ENCODE measurements around the gene HCRT.

The HCRT gene

DNA sequence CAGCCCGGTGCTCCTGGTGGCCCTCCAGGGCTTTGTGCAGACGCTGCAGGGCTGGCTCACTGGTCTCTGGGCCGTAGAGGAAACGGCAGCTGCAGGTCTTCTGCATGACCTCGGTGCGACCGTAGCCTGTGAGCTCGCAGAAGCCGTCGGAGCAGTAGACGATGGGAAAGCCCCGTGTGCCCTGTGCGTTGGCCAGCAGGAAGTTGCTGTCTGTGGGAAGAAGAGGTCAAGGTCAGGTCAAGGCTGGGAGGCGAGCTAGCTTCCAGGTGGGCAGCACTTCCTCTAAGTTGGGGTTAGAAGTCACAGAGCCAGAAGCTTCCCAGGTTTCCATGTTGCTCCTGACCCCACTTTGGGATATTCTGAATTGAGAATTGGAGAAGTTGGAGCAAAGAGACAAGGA is 6.4 kb downstream of the HCRT start:
- Histone ChIP-seq H3K36me3 (ENCODE audit: insufficient read depth, insufficient read length, low read length) (no peaks in the 10 kb centered on the region), H3K4me3 (ENCODE audit: insufficient read length, low read depth) (no peak overlapping the region), H3K9ac (ENCODE audit: insufficient read length, low read depth) (no peak overlapping the region), H3K9me3 (ENCODE audit: insufficient read depth, low read length) (no peaks in the 10 kb centered on the region), H3K4me1 (ENCODE audit: insufficient read depth, insufficient read length) (peaks cover 11% of the 10 kb centered on the region), H3K27me3 (ENCODE audit: insufficient read depth, insufficient read length) (peaks cover 63% of the 10 kb centered on the region)
- TF ChIP-seq YY1 (IDR thresholded peaks at IDR 0.05; ENCODE audit: insufficient read depth, insufficient read length) (no peak), ZNF274 (IDR thresholded peaks at IDR 0.05; ENCODE audit: low read depth, low read length) (no peak), SUZ12 (IDR thresholded peaks at IDR 0.05; ENCODE audit: extremely low read depth, insufficient read depth, insufficient read length) (no peak)
- DNase-seq (ENCODE audit: low read depth, low spot score): no peak

DNA sequence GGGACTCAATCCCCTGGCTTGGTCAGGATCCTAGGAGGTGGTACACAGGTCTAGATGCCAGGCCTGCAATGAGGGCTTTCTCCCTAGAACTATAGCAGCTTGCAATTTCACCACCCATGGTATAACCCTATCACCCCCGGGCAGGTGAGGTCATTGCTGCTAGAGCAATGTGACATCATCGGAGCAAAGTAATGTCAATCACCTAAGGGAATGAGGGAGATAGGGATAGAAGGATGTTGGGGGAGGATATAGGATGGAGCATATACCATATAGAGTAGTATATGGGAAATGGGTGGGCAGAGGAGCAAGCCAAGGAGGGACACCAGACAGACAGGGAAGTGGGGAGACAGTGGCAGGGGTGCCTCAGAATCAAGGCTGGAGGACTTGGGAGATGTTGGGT is 7.6 kb downstream of the HCRT start:
- H3K36me3 ChIP-seq (ENCODE audit: insufficient read depth, insufficient read length, low read length): no peaks in the 10 kb centered on the region
- TF ChIP-seq SUZ12 (IDR thresholded peaks at IDR 0.05; ENCODE audit: extremely low read depth, insufficient read depth, insufficient read length) (no peak), ZNF274 (IDR thresholded peaks at IDR 0.05; ENCODE audit: low read depth, low read length) (no peak), YY1 (IDR thresholded peaks at IDR 0.05; ENCODE audit: insufficient read depth, insufficient read length) (no peak)
- H3K9me3 ChIP-seq (ENCODE audit: insufficient read depth, low read length): no peaks in the 10 kb centered on the region
- no peak for DNase-seq (ENCODE audit: low read depth, low spot score)
- peaks cover 9% of the 10 kb centered on the region for H3K4me1 ChIP-seq (ENCODE audit: insufficient read depth, insufficient read length)
- H3K4me3 ChIP-seq (ENCODE audit: insufficient read length, low read depth): no peak overlapping the region
- H3K27me3 ChIP-seq (ENCODE audit: insufficient read depth, insufficient read length): peaks cover 51% of the 10 kb centered on the region
- H3K9ac ChIP-seq (ENCODE audit: insufficient read length, low read depth): no peak overlapping the region

DNA sequence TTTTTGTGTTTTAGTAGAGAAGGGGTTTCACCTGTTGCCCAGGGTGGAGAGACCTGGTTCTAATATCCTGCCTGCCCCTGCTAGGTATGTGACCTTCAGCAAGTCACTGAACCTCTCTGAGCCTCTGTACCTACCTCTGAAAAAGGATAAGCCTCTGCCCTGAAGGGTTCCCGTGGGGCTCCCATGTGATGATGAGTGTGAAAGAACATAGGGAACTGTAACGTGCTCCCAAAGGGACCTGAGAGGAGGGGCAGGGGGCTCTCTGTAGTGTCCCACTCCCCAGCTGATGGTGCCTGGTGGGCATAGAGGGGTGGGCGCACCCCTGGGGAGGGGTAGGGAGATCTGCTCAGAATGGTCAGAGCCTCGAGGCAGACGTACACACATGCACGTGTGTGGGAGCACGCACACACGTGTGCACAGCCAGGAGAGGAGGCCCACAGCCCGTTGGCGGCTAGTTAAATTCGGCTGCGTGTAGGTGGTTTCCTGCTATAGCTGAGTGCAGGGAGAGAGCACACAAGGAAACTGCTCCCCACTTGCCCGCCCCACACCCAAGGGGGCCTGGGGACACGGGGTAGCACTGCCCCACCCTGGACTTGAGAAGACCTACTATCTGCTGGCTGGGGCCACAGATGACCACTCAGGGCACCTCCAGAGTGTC is 11.0 kb downstream of the HCRT start:
- no peak for DNase-seq (ENCODE audit: low read depth, low spot score)
- no peak overlapping the region for H3K4me3 ChIP-seq (ENCODE audit: insufficient read length, low read depth)
- H3K9me3 ChIP-seq (ENCODE audit: insufficient read depth, low read length): no peaks in the 10 kb centered on the region
- peaks cover 19% of the 10 kb centered on the region for H3K27me3 ChIP-seq (ENCODE audit: insufficient read depth, insufficient read length)
- peaks cover 7% of the 10 kb centered on the region for H3K4me1 ChIP-seq (ENCODE audit: insufficient read depth, insufficient read length)
- H3K36me3 ChIP-seq (ENCODE audit: insufficient read depth, insufficient read length, low read length): no peaks in the 10 kb centered on the region
- H3K9ac ChIP-seq (ENCODE audit: insufficient read length, low read depth): no peak overlapping the region
- no peak for TF ChIP-seq ZNF274 (IDR thresholded peaks at IDR 0.05; ENCODE audit: low read depth, low read length)
- no peak for TF ChIP-seq SUZ12 (IDR thresholded peaks at IDR 0.05; ENCODE audit: extremely low read depth, insufficient read depth, insufficient read length)
- TF ChIP-seq YY1 (IDR thresholded peaks at IDR 0.05; ENCODE audit: insufficient read depth, insufficient read length): no peak

DNA sequence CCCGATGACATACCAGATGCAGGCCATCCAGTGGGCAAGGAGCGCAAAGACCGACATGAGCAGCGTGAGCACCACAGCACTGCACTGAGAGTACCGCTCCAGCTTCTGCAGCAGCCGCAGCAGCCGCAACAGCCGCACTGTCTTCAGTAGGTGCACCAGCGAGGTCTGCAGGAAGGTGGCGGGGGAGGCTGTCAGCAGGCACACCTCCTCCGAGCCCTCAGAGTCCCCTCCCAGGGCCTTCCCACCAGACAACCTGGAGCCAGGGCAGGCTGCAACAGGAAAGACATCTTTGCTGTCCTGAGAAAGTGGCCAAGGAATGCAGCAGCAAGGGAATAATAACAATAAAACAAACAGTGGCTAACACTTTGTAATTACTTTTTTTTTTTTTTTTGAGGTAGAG is 13.4 kb downstream of the HCRT start:
- no peaks in the 10 kb centered on the region for H3K9me3 ChIP-seq (ENCODE audit: insufficient read depth, low read length)
- H3K9ac ChIP-seq (ENCODE audit: insufficient read length, low read depth): no peak overlapping the region
- H3K4me3 ChIP-seq (ENCODE audit: insufficient read length, low read depth): no peak overlapping the region
- H3K27me3 ChIP-seq (ENCODE audit: insufficient read depth, insufficient read length): no peaks in the 10 kb centered on the region
- no peaks in the 10 kb centered on the region for H3K36me3 ChIP-seq (ENCODE audit: insufficient read depth, insufficient read length, low read length)
- H3K4me1 ChIP-seq (ENCODE audit: insufficient read depth, insufficient read length): peaks cover 7% of the 10 kb centered on the region
- DNase-seq (ENCODE audit: low read depth, low spot score): no peak
- TF ChIP-seq ZNF274 (IDR thresholded peaks at IDR 0.05; ENCODE audit: low read depth, low read length) (no peak), YY1 (IDR thresholded peaks at IDR 0.05; ENCODE audit: insufficient read depth, insufficient read length) (no peak), SUZ12 (IDR thresholded peaks at IDR 0.05; ENCODE audit: extremely low read depth, insufficient read depth, insufficient read length) (no peak)

DNA sequence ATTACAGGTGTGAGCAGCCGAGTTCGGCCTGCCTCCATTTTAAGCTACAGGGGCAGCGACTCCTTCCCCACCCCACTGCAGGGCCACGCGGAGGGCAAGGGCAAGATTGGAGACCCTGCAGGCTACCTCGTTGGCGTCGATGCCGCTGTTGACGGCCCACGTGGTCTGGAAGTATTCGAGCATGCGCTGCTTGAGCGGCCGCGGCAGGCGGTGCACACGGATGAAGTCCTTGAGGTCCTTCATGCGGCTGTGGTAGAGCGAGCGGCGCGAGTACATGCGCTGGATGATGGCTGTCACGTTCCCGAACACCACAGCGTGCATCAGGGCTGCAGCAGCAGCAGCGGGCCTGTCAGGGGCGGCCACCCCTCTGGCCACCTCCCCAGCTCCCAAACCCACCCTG is 15.9 kb downstream of the HCRT start:
- Histone ChIP-seq H3K27me3 (ENCODE audit: insufficient read depth, insufficient read length) (no peaks in the 10 kb centered on the region), H3K4me1 (ENCODE audit: insufficient read depth, insufficient read length) (peaks cover 7% of the 10 kb centered on the region), H3K9ac (ENCODE audit: insufficient read length, low read depth) (no peak overlapping the region), H3K4me3 (ENCODE audit: insufficient read length, low read depth) (no peak overlapping the region), H3K9me3 (ENCODE audit: insufficient read depth, low read length) (no peaks in the 10 kb centered on the region), H3K36me3 (ENCODE audit: insufficient read depth, insufficient read length, low read length) (no peaks in the 10 kb centered on the region)
- TF ChIP-seq ZNF274 (IDR thresholded peaks at IDR 0.05; ENCODE audit: low read depth, low read length) (no peak), SUZ12 (IDR thresholded peaks at IDR 0.05; ENCODE audit: extremely low read depth, insufficient read depth, insufficient read length) (no peak), YY1 (IDR thresholded peaks at IDR 0.05; ENCODE audit: insufficient read depth, insufficient read length) (no peak)
- DNase-seq (ENCODE audit: low read depth, low spot score): no peak

DNA sequence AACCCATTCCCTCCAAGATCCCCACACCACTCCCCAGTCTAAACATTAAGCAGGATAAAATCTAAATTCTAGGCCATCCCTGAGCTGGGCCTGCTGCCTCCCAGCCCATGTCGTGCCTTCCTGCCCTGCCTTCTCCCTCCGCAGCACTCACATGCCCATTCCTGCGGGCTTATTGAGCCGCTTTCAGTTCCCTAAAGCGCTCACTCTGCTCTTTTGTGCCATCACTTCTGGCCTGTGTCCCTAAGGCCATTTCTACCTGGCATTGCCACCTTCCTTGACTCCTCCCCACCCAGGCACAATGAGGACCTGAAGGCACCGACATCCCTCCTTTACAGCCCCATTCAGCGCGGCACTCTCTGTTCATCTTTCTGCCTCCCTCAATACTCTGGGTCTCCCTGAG is 17.4 kb downstream of the HCRT start:
- no peak overlapping the region for H3K9ac ChIP-seq (ENCODE audit: insufficient read length, low read depth)
- no peak overlapping the region for H3K4me3 ChIP-seq (ENCODE audit: insufficient read length, low read depth)
- H3K4me1 ChIP-seq (ENCODE audit: insufficient read depth, insufficient read length): peaks cover 11% of the 10 kb centered on the region
- no peaks in the 10 kb centered on the region for H3K9me3 ChIP-seq (ENCODE audit: insufficient read depth, low read length)
- no peaks in the 10 kb centered on the region for H3K27me3 ChIP-seq (ENCODE audit: insufficient read depth, insufficient read length)
- no peak for TF ChIP-seq ZNF274 (IDR thresholded peaks at IDR 0.05; ENCODE audit: low read depth, low read length)
- TF ChIP-seq SUZ12 (IDR thresholded peaks at IDR 0.05; ENCODE audit: extremely low read depth, insufficient read depth, insufficient read length): no peak
- no peak for TF ChIP-seq YY1 (IDR thresholded peaks at IDR 0.05; ENCODE audit: insufficient read depth, insufficient read length)
- no peaks in the 10 kb centered on the region for H3K36me3 ChIP-seq (ENCODE audit: insufficient read depth, insufficient read length, low read length)
- no peak for DNase-seq (ENCODE audit: low read depth, low spot score)

DNA sequence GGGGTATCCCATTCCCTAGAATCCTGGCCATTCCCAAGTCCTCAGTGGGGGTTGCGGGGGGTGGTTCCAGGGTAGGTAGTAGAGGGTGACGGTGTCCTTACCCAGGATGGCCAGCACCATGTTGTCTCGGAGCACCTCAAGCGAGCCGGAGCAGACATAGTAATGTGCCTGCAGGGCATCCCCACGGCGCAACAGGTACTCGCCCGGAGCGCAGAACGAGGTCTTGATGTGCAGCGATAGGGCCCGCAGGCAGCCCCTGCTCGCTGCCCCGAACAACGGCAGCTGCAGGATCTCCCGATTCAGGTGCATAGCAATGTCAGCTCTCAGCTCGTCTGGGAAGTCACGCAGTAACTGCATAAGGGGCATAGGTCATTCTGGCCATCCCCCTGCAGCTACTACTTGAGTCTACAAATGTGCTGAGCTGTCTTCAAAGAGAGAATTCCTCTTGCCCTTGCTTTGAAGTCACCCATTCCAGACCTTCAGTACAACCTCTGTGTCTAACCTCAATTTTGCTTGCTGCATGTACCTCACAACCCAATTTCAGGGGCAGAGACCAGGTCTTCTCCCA is 19.0 kb downstream of the HCRT start:
- Histone ChIP-seq H3K4me3 (ENCODE audit: insufficient read length, low read depth) (no peak overlapping the region), H3K9me3 (ENCODE audit: insufficient read depth, low read length) (no peaks in the 10 kb centered on the region), H3K27me3 (ENCODE audit: insufficient read depth, insufficient read length) (no peaks in the 10 kb centered on the region), H3K4me1 (ENCODE audit: insufficient read depth, insufficient read length) (peaks cover 10% of the 10 kb centered on the region), H3K9ac (ENCODE audit: insufficient read length, low read depth) (no peak overlapping the region), H3K36me3 (ENCODE audit: insufficient read depth, insufficient read length, low read length) (no peaks in the 10 kb centered on the region)
- no peak for TF ChIP-seq SUZ12 (IDR thresholded peaks at IDR 0.05; ENCODE audit: extremely low read depth, insufficient read depth, insufficient read length)
- TF ChIP-seq ZNF274 (IDR thresholded peaks at IDR 0.05; ENCODE audit: low read depth, low read length): no peak
- TF ChIP-seq YY1 (IDR thresholded peaks at IDR 0.05; ENCODE audit: insufficient read depth, insufficient read length): no peak
- DNase-seq (ENCODE audit: low read depth, low spot score): no peak

Measured in NT2/D1 (cell line).